NCI-H748 treated with DMSO at 0.1 percent for 48 hours (cell line): ENCODE measurements around the gene FIS1.
"Not testable (repeated sequence)": the region's sequence is repeated elsewhere in the genome, so short reads cannot be mapped to it uniquely, and the experiment has no call there.

ENCODE experiments used
- DNase-seq: peaks from one replicate; lab custom pipeline; 2025; lab: John Stamatoyannopoulos, UW

FIS1 gene

GRCh38 chr7:101255796-101256195, 10.9 kb upstream of the FIS1 start:
- DNase-seq, result no peak

GRCh38 chr7:101253199-101253598, 8.3 kb upstream of the FIS1 start:
- DNase-seq, result not testable (repeated sequence)

GRCh38 chr7:101251871-101252659, 7.2 kb upstream of the FIS1 start:
- peak; percentile 91 for DNase-seq

- no peak for DNase-seq
Measured at GRCh38 chr7:101250324-101250723, 5.4 kb upstream of the FIS1 start.

- DNase-seq, result no peak
Measured at GRCh38 chr7:101248276-101248675, 3.4 kb upstream of the FIS1 start.

- DNase-seq, result no peak
Measured at GRCh38 chr7:101245147-101245668, 327 bp upstream of the FIS1 start.

- no peak for DNase-seq
Measured at GRCh38 chr7:101243646-101244374, 1.1 kb downstream of the FIS1 start.

GRCh38 chr7:101241443-101242349, 3.2 kb downstream of the FIS1 start:
- DNase-seq, result no peak

GRCh38 chr7:101241015-101241363, 3.9 kb downstream of the FIS1 start:
- DNase-seq, result no peak

GRCh38 chr7:101240226-101241014, 4.5 kb downstream of the FIS1 start:
- no peak for DNase-seq

- no peak for DNase-seq
Measured at GRCh38 chr7:101239951-101240220, 5.0 kb downstream of the FIS1 start.

GRCh38 chr7:101239191-101239950, 5.5 kb downstream of the FIS1 start:
- no peak for DNase-seq

GRCh38 chr7:101238226-101239182, 6.4 kb downstream of the FIS1 start:
- DNase-seq, result no peak

GRCh38 chr7:101237206-101238067, 7.4 kb downstream of the FIS1 start, which contains the start of gene CLDN15:
CLDN15 (minus strand) TSS chr7:101237802; CDS start chr7:101237581, 221 bp downstream.
- DNase-seq, result no peak

GRCh38 chr7:101236292-101236835, 8.5 kb downstream of the FIS1 start:
- no peak for DNase-seq

- DNase-seq, result no peak
Measured at GRCh38 chr7:101235522-101235921, 9.4 kb downstream of the FIS1 start.

GRCh38 chr7:101235050-101235449, 9.8 kb downstream of the FIS1 start:
- no peak for DNase-seq

GRCh38 chr7:101234636-101235035, 10.2 kb downstream of the FIS1 start:
- no peak for DNase-seq
